ENCODE results near the gene ATG10. TPM values are rescaled to one million over a fixed set of nuclear protein-coding genes. Genes with fewer than 3 reads are reported as not detected.
A peak's percentile ranks its signal among the peaks of the same experiment; 100 is the strongest.
"Not testable (repeated sequence)": the region's sequence is repeated elsewhere in the genome, so short reads cannot be mapped to it uniquely, and the experiment has no call there.

Gene ATG10
- total and polyA plus RNA-seq, 7 donors, result 4.2 to 7.4 (median 6.0) TPM

DNA sequence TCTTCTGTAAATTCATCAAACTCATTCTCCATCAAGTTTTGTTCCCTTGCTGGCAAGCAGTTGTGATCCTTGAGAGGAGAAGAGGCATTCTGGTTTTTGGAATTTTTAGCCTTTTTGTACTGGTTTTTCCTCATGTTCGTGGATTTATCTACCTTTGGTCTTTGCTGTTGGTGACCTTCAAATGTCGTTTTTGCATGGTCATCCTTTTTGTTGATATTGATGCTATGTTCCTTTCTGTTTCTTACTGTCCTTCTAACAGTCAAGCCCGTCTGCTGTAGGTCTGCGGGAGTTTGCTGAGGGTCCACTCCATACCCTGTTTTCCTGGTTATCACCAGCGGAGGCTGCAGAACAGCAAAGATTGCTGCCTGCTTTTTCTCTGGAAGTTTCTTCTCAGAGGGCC lies 165.4 kb downstream of the ATG10 start:
- H3K4me1 ChIP-seq, result no peaks in the 10 kb centered on the region
- TF ChIP-seq, protein P1, sequence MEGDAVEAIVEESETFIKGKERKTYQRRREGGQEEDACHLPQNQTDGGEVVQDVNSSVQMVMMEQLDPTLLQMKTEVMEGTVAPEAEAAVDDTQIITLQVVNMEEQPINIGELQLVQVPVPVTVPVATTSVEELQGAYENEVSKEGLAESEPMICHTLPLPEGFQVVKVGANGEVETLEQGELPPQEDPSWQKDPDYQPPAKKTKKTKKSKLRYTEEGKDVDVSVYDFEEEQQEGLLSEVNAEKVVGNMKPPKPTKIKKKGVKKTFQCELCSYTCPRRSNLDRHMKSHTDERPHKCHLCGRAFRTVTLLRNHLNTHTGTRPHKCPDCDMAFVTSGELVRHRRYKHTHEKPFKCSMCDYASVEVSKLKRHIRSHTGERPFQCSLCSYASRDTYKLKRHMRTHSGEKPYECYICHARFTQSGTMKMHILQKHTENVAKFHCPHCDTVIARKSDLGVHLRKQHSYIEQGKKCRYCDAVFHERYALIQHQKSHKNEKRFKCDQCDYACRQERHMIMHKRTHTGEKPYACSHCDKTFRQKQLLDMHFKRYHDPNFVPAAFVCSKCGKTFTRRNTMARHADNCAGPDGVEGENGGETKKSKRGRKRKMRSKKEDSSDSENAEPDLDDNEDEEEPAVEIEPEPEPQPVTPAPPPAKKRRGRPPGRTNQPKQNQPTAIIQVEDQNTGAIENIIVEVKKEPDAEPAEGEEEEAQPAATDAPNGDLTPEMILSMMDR (IDR thresholded peaks at IDR 0.05), result no peak
- H3K27me3 ChIP-seq (ENCODE audit: insufficient read depth in 3 of 3, low read length in 2 of 3), result no peaks in the 10 kb centered on the region
- DNase-seq (no peak), ATAC-seq (no peak)
- peaks cover 4% of the 10 kb centered on the region for H3K9me3 ChIP-seq
- WGBS, 3 donors, result 97 to 99% (median 98%) methylated on average over 5 of the region's 5 CpGs
- H3K36me3 ChIP-seq (ENCODE audit: insufficient read depth in 1 of 2, low read depth in 1 of 2), result no peaks in the 10 kb centered on the region
- H3K4me3 ChIP-seq, result no peak overlapping the region
- intact Hi-C loops (cut with DNase I), result no loop called here
- no peak overlapping the region for H3K27ac ChIP-seq

DNA sequence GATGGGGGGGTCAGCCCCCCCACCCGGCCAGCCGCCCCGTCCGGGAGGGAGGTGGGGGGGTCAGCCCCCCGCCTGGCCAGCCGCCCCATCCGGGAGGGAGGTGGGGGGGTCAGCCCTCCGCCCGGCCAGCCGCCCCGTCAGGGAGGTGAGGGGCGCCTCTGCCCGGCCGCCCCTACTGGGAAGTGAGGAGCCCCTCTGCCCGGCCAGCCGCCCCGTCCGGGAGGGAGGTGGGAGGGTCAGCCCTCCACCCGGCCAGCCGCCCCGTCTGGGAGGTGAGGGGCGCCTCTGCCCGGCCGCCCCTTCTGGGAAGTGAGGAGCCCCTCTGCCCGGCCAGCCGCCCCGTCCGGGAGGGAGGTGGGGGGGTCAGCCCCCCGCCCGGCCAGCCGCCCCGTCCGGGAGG lies 168.0 kb downstream of the ATG10 start:
- H3K36me3 ChIP-seq (ENCODE audit: insufficient read depth in 1 of 2, low read depth in 1 of 2); ATAC-seq; intact Hi-C loops (cut with DNase I); H3K27ac ChIP-seq; H3K27me3 ChIP-seq (ENCODE audit: insufficient read depth in 3 of 3, low read length in 2 of 3); H3K4me1 ChIP-seq; H3K9me3 ChIP-seq; DNase-seq; H3K4me3 ChIP-seq: not testable (repeated sequence)
- 90 to 100% methylated on average over 4 of the region's 33 CpGs; no CpG with 5 or more reads in 1 of the 3 donors for WGBS, 3 donors

DNA sequence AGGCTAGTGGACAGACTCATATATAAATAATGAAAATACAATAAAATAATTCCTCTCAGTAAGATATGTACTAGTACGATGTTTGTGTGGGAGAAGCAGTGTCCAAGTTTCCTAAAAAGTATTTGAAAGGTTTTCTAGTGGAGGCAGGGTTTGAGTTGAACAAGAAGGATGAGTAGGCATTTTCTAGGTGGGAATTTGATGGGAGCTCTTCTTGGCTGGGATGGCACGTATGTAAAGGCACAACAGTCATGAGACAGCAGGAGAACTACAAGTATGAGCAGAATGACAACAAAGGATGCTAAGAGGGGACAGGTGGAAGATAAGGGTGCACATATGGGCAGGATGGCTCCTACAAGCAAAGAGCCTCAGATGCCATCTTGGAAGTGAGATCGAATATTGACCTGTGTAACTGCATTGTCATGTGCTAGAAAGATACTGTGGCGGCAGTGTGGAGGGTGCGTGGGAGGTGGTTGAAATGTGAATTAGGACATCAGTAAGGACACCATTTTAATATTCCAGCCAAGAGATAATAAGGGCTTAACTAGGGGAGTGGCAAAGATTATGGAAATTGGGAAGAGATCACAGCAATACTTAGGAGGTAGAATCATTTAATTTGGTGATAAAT lies 170.5 kb downstream of the ATG10 start:
- H3K27me3 ChIP-seq (ENCODE audit: insufficient read depth in 3 of 3, low read length in 2 of 3), result no peaks in the 10 kb centered on the region
- H3K27ac ChIP-seq, result no peak overlapping the region
- no peak for DNase-seq
- ATAC-seq, result no peak
- TF ChIP-seq, protein P1 (IDR thresholded peaks at IDR 0.05), result no peak
- no peaks in the 10 kb centered on the region for H3K9me3 ChIP-seq
- WGBS, 3 donors, result 95 to 99% (median 96%) methylated on average over 5 of the region's 5 CpGs
- no peaks in the 10 kb centered on the region for H3K4me1 ChIP-seq
- H3K36me3 ChIP-seq (ENCODE audit: insufficient read depth in 1 of 2, low read depth in 1 of 2), result no peaks in the 10 kb centered on the region
- intact Hi-C loops (cut with DNase I), result no loop called here
- no peak overlapping the region for H3K4me3 ChIP-seq

DNA sequence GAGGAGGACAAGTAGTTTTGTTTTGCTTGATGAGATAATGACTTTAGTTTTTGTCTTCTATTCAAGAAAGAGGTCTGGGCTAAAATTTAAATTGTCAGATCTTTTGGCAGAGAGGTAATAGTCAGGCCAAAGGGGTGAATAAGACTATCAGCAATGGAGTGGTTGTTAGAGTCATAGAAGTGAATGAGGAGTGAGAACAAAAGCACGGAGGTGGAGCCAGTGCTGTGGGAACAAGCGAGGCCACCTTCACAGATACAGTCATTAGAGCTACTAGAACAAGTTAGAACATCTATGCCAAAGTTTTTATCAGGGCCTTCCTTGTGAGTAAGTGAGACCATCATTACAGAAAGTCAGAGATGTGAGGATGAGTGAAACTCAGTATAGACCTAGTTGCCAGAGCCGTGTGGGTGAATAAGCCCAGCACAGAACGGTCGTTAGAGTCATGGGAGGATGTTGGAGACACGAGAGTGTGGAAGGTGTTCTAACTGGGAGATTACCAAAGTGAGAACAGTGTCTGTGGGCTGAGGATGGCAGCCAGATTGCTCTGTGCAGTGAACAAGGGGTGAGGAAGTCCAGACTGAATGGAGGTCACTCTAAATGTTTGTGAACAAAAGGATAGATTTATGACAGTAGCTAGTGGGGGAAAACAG lies 171.2 kb downstream of the ATG10 start:
- intact Hi-C loops (cut with DNase I), result no loop called here
- Histone ChIP-seq H3K27ac (no peak overlapping the region), H3K4me3 (no peak overlapping the region), H3K27me3 (ENCODE audit: insufficient read depth in 3 of 3, low read length in 2 of 3) (no peaks in the 10 kb centered on the region), H3K4me1 (peaks cover 4% of the 10 kb centered on the region), H3K9me3 (no peaks in the 10 kb centered on the region), H3K36me3 (ENCODE audit: insufficient read depth in 1 of 2, low read depth in 1 of 2) (no peaks in the 10 kb centered on the region)
- ATAC-seq (no peak), DNase-seq (no peak)
- TF ChIP-seq, protein P1 (IDR thresholded peaks at IDR 0.05), result no peak
- 69 to 77% (median 72%) methylated on average over 6 of the region's 6 CpGs for WGBS, 3 donors

DNA sequence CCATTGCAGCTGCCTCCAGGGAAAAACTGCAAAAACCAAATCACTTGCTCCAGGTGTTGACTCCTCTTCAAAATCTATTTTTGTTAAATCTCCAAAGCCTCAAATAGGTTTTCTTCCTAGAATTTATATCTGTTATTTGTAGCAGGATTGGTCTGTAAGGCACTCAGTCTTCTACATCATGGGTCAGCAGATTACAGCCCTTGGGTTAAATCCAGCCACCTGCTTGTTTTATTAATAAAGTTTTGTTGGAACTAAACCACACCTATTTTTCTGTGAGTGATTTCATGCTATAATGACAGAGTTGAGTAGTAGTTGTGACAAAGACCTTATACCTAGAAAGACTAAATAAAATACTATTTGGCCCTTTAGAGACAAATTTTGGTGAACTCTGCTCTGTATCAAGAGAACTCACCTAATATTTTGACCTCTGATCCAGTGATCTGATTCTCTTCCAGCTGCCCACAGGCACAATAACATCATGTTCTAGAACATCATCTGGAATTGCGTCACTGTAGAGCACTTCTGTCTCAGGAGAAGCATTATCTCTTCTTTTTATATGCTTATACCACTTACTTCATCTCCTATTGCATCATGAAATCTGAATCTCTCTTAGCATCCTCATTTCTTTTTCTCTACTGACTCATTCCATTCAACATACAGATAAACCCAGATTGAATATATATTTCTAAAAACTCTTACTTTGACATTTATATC lies 176.2 kb downstream of the ATG10 start:
- TF ChIP-seq, protein P1 (IDR thresholded peaks at IDR 0.05), result no peak
- ATAC-seq, result peak in 3 of 4 donors; percentile 78 to 90 (median 90)
- 41 to 90% (median 81%) methylated on average over 1 of the region's 1 CpG for WGBS, 3 donors
- Histone ChIP-seq H3K9me3 (no peaks in the 10 kb centered on the region), H3K4me3 (no peak overlapping the region), H3K36me3 (ENCODE audit: insufficient read depth in 1 of 2, low read depth in 1 of 2) (no peaks in the 10 kb centered on the region), H3K27ac (no peak overlapping the region), H3K4me1 (peaks cover 18% of the 10 kb centered on the region), H3K27me3 (ENCODE audit: insufficient read depth in 3 of 3, low read length in 2 of 3) (no peaks in the 10 kb centered on the region)
- intact Hi-C loops (cut with DNase I), result no loop called here
- DNase-seq, result no peak

All from psoas muscle (tissue), 8 donors.